Measurements from ENCODE around the gene HEXD.

HEXD gene

DNA sequence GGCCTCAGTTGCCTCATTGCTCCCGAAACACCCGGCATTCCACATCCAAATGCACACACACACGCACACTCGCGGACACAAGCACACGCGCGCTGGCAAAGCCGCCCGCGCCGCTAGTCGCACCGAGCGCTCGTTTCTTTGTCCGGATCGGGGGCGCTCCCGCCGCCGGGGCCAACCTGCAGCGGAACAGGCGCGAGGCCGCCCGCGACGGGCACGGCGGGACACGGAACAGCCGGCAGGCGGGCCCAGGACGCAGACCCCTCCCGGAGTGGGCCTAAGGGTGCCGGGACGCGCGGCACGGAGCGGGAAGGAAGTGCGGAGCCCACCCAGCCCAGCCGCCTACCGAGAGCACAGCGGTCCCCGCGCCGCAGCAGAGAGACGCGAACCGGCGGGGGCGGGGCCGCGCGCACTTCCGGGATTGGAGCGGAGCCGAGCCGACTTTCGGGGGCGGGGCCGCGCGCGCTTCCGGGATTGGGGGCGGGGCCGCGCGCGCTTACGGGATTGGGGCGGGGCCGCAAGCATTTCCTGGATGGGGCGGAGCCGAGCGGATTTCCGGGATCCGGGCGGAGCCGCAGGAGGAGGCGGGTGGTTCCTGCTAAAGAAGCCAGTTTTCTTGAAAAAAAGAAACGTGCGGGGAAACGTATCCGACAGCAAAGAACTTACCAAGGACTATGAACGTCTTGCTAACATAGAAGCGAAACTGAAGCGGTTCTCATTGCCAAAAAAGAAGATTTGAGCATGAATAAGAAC is 32.4 kb downstream of the HEXD start, which contains the start of gene CYBC1:
Gene CYBC1, minus strand, starts transcription at position 396 of the 750 bp plus-strand sequence. CDS start 1,498 bp downstream, outside the sequence.
- no peak for TF ChIP-seq CREB1 (IDR thresholded peaks at IDR 0.05; ENCODE audit: low read depth)
- TF ChIP-seq TCF12 (IDR thresholded peaks at IDR 0.05; ENCODE audit: low read depth), result no peak
- no peak; the same call in 1 of the 2 replicates for TF ChIP-seq EP300 (IDR thresholded peaks at IDR 0.05; ENCODE audit: borderline replicate concordance)
- 0 out of 2 replicates have a peak, but pooled peaks have one; percentile 10 for TF ChIP-seq TEAD4 (IDR thresholded peaks at IDR 0.05)
- peak; percentile 27; the same call in 1 of the 2 replicates for TF ChIP-seq YY1 (IDR thresholded peaks at IDR 0.05; ENCODE audit: low read depth)
- TF ChIP-seq, protein P1, sequence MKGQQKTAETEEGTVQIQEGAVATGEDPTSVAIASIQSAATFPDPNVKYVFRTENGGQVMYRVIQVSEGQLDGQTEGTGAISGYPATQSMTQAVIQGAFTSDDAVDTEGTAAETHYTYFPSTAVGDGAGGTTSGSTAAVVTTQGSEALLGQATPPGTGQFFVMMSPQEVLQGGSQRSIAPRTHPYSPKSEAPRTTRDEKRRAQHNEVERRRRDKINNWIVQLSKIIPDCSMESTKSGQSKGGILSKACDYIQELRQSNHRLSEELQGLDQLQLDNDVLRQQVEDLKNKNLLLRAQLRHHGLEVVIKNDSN (IDR thresholded peaks at IDR 0.05), result no peak
- TF ChIP-seq, protein P2, sequence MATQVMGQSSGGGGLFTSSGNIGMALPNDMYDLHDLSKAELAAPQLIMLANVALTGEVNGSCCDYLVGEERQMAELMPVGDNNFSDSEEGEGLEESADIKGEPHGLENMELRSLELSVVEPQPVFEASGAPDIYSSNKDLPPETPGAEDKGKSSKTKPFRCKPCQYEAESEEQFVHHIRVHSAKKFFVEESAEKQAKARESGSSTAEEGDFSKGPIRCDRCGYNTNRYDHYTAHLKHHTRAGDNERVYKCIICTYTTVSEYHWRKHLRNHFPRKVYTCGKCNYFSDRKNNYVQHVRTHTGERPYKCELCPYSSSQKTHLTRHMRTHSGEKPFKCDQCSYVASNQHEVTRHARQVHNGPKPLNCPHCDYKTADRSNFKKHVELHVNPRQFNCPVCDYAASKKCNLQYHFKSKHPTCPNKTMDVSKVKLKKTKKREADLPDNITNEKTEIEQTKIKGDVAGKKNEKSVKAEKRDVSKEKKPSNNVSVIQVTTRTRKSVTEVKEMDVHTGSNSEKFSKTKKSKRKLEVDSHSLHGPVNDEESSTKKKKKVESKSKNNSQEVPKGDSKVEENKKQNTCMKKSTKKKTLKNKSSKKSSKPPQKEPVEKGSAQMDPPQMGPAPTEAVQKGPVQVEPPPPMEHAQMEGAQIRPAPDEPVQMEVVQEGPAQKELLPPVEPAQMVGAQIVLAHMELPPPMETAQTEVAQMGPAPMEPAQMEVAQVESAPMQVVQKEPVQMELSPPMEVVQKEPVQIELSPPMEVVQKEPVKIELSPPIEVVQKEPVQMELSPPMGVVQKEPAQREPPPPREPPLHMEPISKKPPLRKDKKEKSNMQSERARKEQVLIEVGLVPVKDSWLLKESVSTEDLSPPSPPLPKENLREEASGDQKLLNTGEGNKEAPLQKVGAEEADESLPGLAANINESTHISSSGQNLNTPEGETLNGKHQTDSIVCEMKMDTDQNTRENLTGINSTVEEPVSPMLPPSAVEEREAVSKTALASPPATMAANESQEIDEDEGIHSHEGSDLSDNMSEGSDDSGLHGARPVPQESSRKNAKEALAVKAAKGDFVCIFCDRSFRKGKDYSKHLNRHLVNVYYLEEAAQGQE (IDR thresholded peaks at IDR 0.05; ENCODE audit: low read depth), result 0 out of 2 replicates have a peak, but pooled peaks have one; percentile 3
- TF ChIP-seq FOXM1 (IDR thresholded peaks at IDR 0.05; ENCODE audit: borderline replicate concordance, low read depth), result no peak
- peak; percentile 69; the same call in 1 of the 2 replicates for TF ChIP-seq ZBTB7A (IDR thresholded peaks at IDR 0.05; ENCODE audit: low read depth)
- TF ChIP-seq TAF1 (IDR thresholded peaks at IDR 0.05; ENCODE audit: low read depth), result peak; percentile 36; the same call in 1 of the 2 replicates
- TF ChIP-seq NFIC (IDR thresholded peaks at IDR 0.05), result 0 out of 2 replicates have a peak, but pooled peaks have one; percentile 41
- TF ChIP-seq EGR1 (IDR thresholded peaks at IDR 0.05), result peak; percentile 70

DNA sequence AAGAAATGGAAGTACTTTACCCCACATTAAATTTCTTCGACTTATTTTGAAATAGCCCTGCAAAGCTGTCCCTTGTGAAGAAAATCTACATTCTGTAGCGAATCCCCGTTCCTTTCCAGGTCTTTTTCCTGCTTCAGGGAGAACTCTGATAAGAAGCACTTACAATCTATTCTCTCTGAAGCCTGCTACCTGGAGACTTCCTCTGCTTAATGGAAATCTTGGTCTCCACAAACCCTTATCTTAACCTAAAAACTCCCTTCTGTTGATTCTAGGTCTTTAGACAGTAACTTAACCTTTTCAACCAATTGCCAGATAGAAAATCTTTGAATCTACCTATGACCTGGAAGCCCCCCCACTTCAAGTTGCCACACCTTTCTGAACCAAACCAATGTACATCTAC is 34.0 kb downstream of the HEXD start:
- TF ChIP-seq EGR1 (IDR thresholded peaks at IDR 0.05) (no peak), TCF12 (IDR thresholded peaks at IDR 0.05; ENCODE audit: low read depth) (no peak), TAF1 (IDR thresholded peaks at IDR 0.05; ENCODE audit: low read depth) (no peak), EP300 (IDR thresholded peaks at IDR 0.05; ENCODE audit: borderline replicate concordance) (no peak), RAD21 (IDR thresholded peaks at IDR 0.05; ENCODE audit: low read depth) (no peak)

DNA sequence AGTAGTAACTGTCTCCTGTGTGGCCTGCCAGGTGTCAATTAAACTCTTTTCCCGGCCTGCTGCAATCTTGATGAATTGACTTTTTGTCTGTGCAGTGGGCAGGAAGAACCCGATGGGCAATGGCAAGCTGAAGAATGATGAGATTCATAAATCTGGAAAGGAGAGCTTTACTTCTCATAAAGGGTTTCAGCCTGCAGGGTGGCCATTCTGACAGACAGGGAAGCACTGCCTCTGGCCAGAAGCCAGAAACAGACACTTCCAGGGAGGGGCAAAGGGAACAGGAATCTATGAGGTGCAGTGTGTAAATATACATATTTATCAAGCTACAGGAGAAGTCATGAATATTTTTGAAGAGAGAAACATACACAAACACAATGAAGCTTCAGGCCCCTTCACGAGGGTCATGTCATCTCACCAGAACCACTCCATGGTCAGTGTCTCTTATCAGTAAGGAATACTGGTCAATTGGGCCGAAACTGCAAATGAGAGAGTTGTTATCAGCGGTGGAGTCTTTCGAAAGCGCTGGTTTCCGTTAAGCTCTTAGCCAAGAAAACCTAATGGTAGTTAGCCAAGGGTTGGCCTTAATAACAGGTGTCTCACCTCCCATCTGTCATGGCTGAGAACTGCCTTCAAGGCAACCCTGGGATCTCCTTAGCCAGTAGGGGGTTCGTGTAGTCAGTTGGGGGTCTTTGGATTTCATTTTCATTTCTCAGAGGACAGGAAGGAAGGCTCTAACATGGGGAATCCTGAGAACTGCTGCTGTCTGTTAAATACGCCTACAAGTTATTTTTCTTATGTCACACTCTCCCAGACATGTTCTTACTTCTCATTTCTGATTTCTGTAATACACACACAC is 39.2 kb downstream of the HEXD start:
- TF ChIP-seq ZBTB7A (IDR thresholded peaks at IDR 0.05; ENCODE audit: low read depth), result no peak
- TF ChIP-seq, protein P3, sequence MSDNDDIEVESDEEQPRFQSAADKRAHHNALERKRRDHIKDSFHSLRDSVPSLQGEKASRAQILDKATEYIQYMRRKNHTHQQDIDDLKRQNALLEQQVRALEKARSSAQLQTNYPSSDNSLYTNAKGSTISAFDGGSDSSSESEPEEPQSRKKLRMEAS (IDR thresholded peaks at IDR 0.05), result no peak
- TF ChIP-seq FOXM1 (IDR thresholded peaks at IDR 0.05; ENCODE audit: borderline replicate concordance, low read depth), result no peak
- TF ChIP-seq TAF1 (IDR thresholded peaks at IDR 0.05; ENCODE audit: low read depth), result no peak
- TF ChIP-seq, protein P1 (IDR thresholded peaks at IDR 0.05), result no peak
- TF ChIP-seq EGR1 (IDR thresholded peaks at IDR 0.05), result no peak
- TF ChIP-seq TEAD4 (IDR thresholded peaks at IDR 0.05), result no peak
- TF ChIP-seq EP300 (IDR thresholded peaks at IDR 0.05; ENCODE audit: borderline replicate concordance), result no peak
- TF ChIP-seq RAD21 (IDR thresholded peaks at IDR 0.05; ENCODE audit: low read depth), result no peak
- TF ChIP-seq CREB1 (IDR thresholded peaks at IDR 0.05; ENCODE audit: low read depth), result no peak
- TF ChIP-seq, protein P2 (IDR thresholded peaks at IDR 0.05; ENCODE audit: low read depth), result no peak
- TF ChIP-seq CEBPB (IDR thresholded peaks at IDR 0.05), result no peak
- TF ChIP-seq YY1 (IDR thresholded peaks at IDR 0.05; ENCODE audit: low read depth), result no peak
- TF ChIP-seq TCF12 (IDR thresholded peaks at IDR 0.05; ENCODE audit: low read depth), result no peak
- no peak for TF ChIP-seq NFIC (IDR thresholded peaks at IDR 0.05)

DNA sequence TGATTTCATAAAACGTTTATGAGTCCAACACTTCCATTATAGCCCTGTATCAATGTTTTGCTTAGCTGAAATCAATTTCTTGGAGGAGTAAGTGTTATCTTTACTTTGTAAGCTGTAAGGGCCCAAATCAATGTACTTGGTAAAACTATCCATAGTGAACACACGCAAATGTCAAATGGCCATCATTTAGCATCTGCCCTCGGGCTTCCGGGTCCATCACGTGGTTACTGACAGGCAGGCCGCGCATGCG is 39.7 kb downstream of the HEXD start:
- no peak for TF ChIP-seq NFIC (IDR thresholded peaks at IDR 0.05)
- no peak for TF ChIP-seq TEAD4 (IDR thresholded peaks at IDR 0.05)
- TF ChIP-seq, protein P3 (IDR thresholded peaks at IDR 0.05), result peak; percentile 66
- no peak for TF ChIP-seq ZBTB7A (IDR thresholded peaks at IDR 0.05; ENCODE audit: low read depth)
- TF ChIP-seq, protein P1 (IDR thresholded peaks at IDR 0.05), result peak; percentile 97
- no peak for TF ChIP-seq FOXM1 (IDR thresholded peaks at IDR 0.05; ENCODE audit: borderline replicate concordance, low read depth)
